K562 (cell line): ENCODE measurements around the gene PDGFA. TPM values are rescaled to one million over a fixed set of nuclear protein-coding genes. Genes with fewer than 3 reads are reported as not detected.

ENCODE experiments used
- ATAC-seq: fragments of 200-7000 bp; cut with Tn5 transposase; 3 replicates; pipeline ENCODE4 v1.9.1; 2020; ENCODE audit warnings: moderate library complexity
- BruUV-seq: library from RNA; stranded (reverse); fragments of 400-500 nt; replicated peaks from 2 replicates; lab custom pipeline; 2021; lab: Mats Ljungman, UMichigan
- CTCF ChIA-PET: fragments of 300-600 bp; formaldehyde crosslinking; extraction: SDS; loops from one replicate; lab custom pipeline; 2021; ENCODE audit warnings: low intra/inter-chr PET ratio; lab: Yijun Ruan, JAX
- POLR2A ChIA-PET: fragments of 300-600, 350-650 bp; sonication (Branson Sonifier 250); formaldehyde crosslinking; extraction: SDS; loops from one replicate; lab custom pipeline; 2021; ENCODE audit warnings: antibody characterized with exemption, inconsistent platforms; lab: Yijun Ruan, JAX
- DNase-seq, 4 experiments: peaks; one replicate each; pipeline versions ENCODE4 v3.0.0 to v3.0.0-alpha.2; 2011 to 2018; ENCODE audit warnings: low spot score in 3 of 4, mixed read lengths in 3 of 4; ENCODE audit errors: extremely low read depth in 1 of 4
- FAIRE-seq: peaks from 2 replicates; lab custom pipeline; 2011; peaks lifted over from hg19 to GRCh38; lab: Jason Lieb, UNC
- H2AFZ ChIP-seq: 2 replicates; pipeline ENCODE4 v1.6.0; 2011; ENCODE audit warnings: low read depth, low read length, control low read depth, inconsistent platforms
- H3K27ac ChIP-seq: fragments of 200-600 bp; 3 replicates; pipeline ENCODE4 v1.8.0; 2011; ENCODE audit warnings: low read depth, mild to moderate bottlenecking, control low read depth, inconsistent platforms, low read length, moderate library complexity, mixed read lengths; ENCODE audit errors: extremely low read depth
- H3K27me3 ChIP-seq, 2 experiments: fragments of 300-600 bp in 1 of 2; 2 replicates in 1 of 2; 3 replicates in 1 of 2; pipeline versions ENCODE4 v1.6.0 to v1.8.0; 2011; ENCODE audit warnings: inconsistent platforms in 2 of 2, low read length in 2 of 2, mild to moderate bottlenecking in 1 of 2, mixed read lengths in 1 of 2, moderate library complexity in 1 of 2; ENCODE audit not compliant: control insufficient read depth in 2 of 2, insufficient read depth in 2 of 2
- H3K36me3 ChIP-seq: fragments of 300-600 bp; 3 replicates; pipeline ENCODE4 v1.8.0; 2011; ENCODE audit warnings: mild to moderate bottlenecking, low read length, inconsistent platforms; ENCODE audit not compliant: control insufficient read depth, insufficient read depth
- H3K4me1 ChIP-seq, 2 experiments: fragments of 200-600 bp in 1 of 2; replicated peaks in 1 of 2; 2 replicates in 1 of 2; 3 replicates in 1 of 2; pipeline versions ENCODE4 v1.5.1 to v1.8.0; 2011; ENCODE audit warnings: inconsistent platforms in 2 of 2, low read length in 2 of 2, mild to moderate bottlenecking in 1 of 2, mixed read lengths in 1 of 2, moderate library complexity in 1 of 2; ENCODE audit not compliant: control insufficient read depth in 2 of 2, insufficient read depth in 2 of 2
- H3K4me2 ChIP-seq: 2 replicates; pipeline ENCODE4 v1.6.1; 2011; ENCODE audit warnings: low read length, control low read depth, inconsistent platforms, mixed read lengths; ENCODE audit not compliant: insufficient read depth
- H3K4me3 ChIP-seq: fragments of 200-600 bp; sonication (generic), shearing (Covaris generic); 2 replicates; pipeline ENCODE4 v1.5.1; 2016; ENCODE audit warnings: control low read depth, inconsistent platforms
- H3K79me2 ChIP-seq: fragments of 200-600 bp; 3 replicates; pipeline ENCODE4 v1.8.0; 2011; ENCODE audit warnings: low read length, inconsistent platforms; ENCODE audit not compliant: control insufficient read depth, insufficient read depth
- H3K9ac ChIP-seq, 2 experiments: 2 replicates each; pipeline versions ENCODE4 v1.6.0 to v1.6.1; 2011; ENCODE audit warnings: low read depth in 2 of 2, low read length in 2 of 2, control low read depth in 1 of 2, inconsistent platforms in 1 of 2, mild to moderate bottlenecking in 1 of 2, mixed read lengths in 1 of 2; ENCODE audit not compliant: insufficient read depth in 1 of 2
- H3K9me1 ChIP-seq: one replicate; pipeline ENCODE4 v1.6.0; 2011; ENCODE audit warnings: inconsistent platforms, mild to moderate bottlenecking, low read length, moderate library complexity; ENCODE audit not compliant: control insufficient read depth, insufficient read depth
- H3K9me3 ChIP-seq: replicated peaks from 2 replicates; pipeline ENCODE4 v1.5.1; 2011; ENCODE audit warnings: low read depth, low read length, inconsistent platforms; ENCODE audit not compliant: control insufficient read depth, insufficient read depth
- H4K20me1 ChIP-seq: replicated peaks from 2 replicates; pipeline ENCODE4 v1.6.1; 2011; ENCODE audit warnings: low read length, inconsistent platforms, mixed read lengths; ENCODE audit not compliant: control insufficient read depth, insufficient read depth
- HDAC1 ChIP-seq, 2 experiments: fragments of 450-650 bp; IDR thresholded peaks; 2 replicates each; pipeline ENCODE4 v1.6.1; 2016 to 2017; ENCODE audit warnings: inconsistent platforms in 1 of 2, mild to moderate bottlenecking in 1 of 2, moderate library complexity in 1 of 2
- POLR2G ChIP-seq: fragments of 200-400 bp; formaldehyde crosslinking; IDR thresholded peaks from 2 replicates; pipeline ENCODE4 v1.6.1; 2017; ENCODE audit warnings: low read depth, mild to moderate bottlenecking, antibody characterized with exemption, low read length, moderate library complexity
- RAD51 ChIP-seq: fragments of 450-650 bp; IDR thresholded peaks from 2 replicates; pipeline ENCODE4 v1.7.1; 2016; ENCODE audit warnings: low read depth, mild to moderate bottlenecking, borderline replicate concordance
- ZBTB33 ChIP-seq: sonication (generic); formaldehyde crosslinking; IDR thresholded peaks from 2 replicates; pipeline ENCODE4 v1.8.1; 2023; ENCODE audit warnings: mild to moderate bottlenecking, missing genetic modification reagents
- ZKSCAN1 ChIP-seq: fragments of 150-350 bp; IDR thresholded peaks from 2 replicates; pipeline ENCODE4 v1.6.1; 2016; ENCODE audit warnings: low read depth, low read length
- ZSCAN32 ChIP-seq: fragments of 450-650 bp; formaldehyde crosslinking; IDR thresholded peaks from 2 replicates; pipeline ENCODE4 v1.4.0; 2020; ENCODE audit warnings: mild to moderate bottlenecking, moderate library complexity
- WGBS: fragments of 100-300 bp; shearing (Covaris generic); methylation state at CpG from one replicate; pipeline ENCODE4 v1.1.6; 2016; ENCODE audit warnings: low coverage, mixed read lengths; ENCODE audit not compliant: insufficient coverage; ENCODE audit errors: missing lambda C conversion rate; 5-methylcytosine and 5-hydroxymethylcytosine counted together
- in situ Hi-C: fragments of 300-500 bp; cut with MboI; formaldehyde crosslinking; loops from 4 replicates; pipeline ENCODE4 v1.15.0; 2018; ENCODE audit warnings: inconsistent platforms, mixed read lengths
- intact Hi-C: fragments of 100-400 bp; cut with micrococcal nuclease; formaldehyde crosslinking; loops from 2 replicates; pipeline ENCODE4 v1.14.2; 2022
- polyA plus RNA-seq, 8 experiments: library from polyadenylated mRNA; depleted of rRNA in 4 of 8; stranded (reverse) in 5 of 8; unstranded in 3 of 8; fragments of >200 nt; fragmentation: Nextera tagmentation in 2 of 8; fragmentation: Illumina TruSeq in 1 of 8; extraction: Ambion mirVana in 2 of 8; extraction: Trizol in 1 of 8; gene quantifications; 2 replicates each; pipeline versions ENCODE4 v1.2.1 to v1.2.3, GENCODE V29; 2011 to 2014; ENCODE audit warnings: inconsistent platforms in 1 of 8, missing spikeins in 1 of 8
- total RNA-seq, 7 experiments: library from RNA; depleted of rRNA in 6 of 7; stranded (reverse); fragments of >200 nt in 6 of 7; fragmentation: Illumina TruSeq in 2 of 7; extraction: Trizol in 2 of 7; gene quantifications; 2 replicates each; pipeline versions ENCODE4 v1.2.1 to v1.2.3, GENCODE V29; 2011 to 2021; ENCODE audit warnings: low replicate concordance in 1 of 7
- TF ChIP-seq, protein P1 (sequence below): fragments of 250-450 bp; sonication (Bioruptor Pico); IDR thresholded peaks from 2 replicates; pipeline ENCODE4 v1.5.0; 2021; ENCODE audit warnings: mild to moderate bottlenecking, borderline replicate concordance

PDGFA gene
- total and polyA plus RNA-seq, 9 of the 15 experiments (the other 6 are each of a cell fraction or from before 2014, with no cell fraction given), result 2.5 to 10.2 (median 4.6) TPM

- BruUV-seq, result no TSS peak
- no peaks in the 10 kb centered on the region for H3K9me3 ChIP-seq
- no peak overlapping the region for H3K4me2 ChIP-seq
- no peaks in the 10 kb centered on the region for H3K79me2 ChIP-seq
- FAIRE-seq (no peak), DNase-seq (peak in 2 of 4 experiments; percentile 53), ATAC-seq (peak; percentile 50)
- peaks cover 0 to 46% of the 10 kb centered on the region in 2 experiments; a peak in 4 of 5 replicates for H3K4me1 ChIP-seq
- ChIA-PET POLR2A (interaction anchor here (0.6 to 0.8 kb wide), 3 partner anchors 20 to 186 kb away, joined by 3 to 4 read pairs (median 3); no protein-coding TSS in a partner anchor), CTCF (no interaction called here)
- H3K9ac ChIP-seq, result peak overlapping the region in 1 of 2 experiments; percentile 52; a peak in 1 of 4 replicates
- H3K27me3 ChIP-seq, result peaks cover 3 to 28% of the 10 kb centered on the region in 2 experiments; a peak in 3 of 5 replicates
- 26% methylated on average over 17 of the region's 30 CpGs for WGBS
- H2AFZ ChIP-seq, result no peak overlapping the region
- no peaks in the 10 kb centered on the region for H3K36me3 ChIP-seq
- H3K9me1 ChIP-seq, result no peaks in the 10 kb centered on the region
- no peak overlapping the region for H3K27ac ChIP-seq
- H4K20me1 ChIP-seq, result no peaks in the 10 kb centered on the region
- intact Hi-C loops, result no loop called here
- TF ChIP-seq ZKSCAN1 (peak; percentile 51; the same call in 1 of the 2 replicates), HDAC1 (IDR thresholded peaks at IDR 0.05) (no peak), POLR2G (0 out of 2 replicates have a peak, but pooled peaks have one; percentile 14), RAD51 (no peak), ZBTB33 (CRISPR knock-in tag) (peak; percentile 91), ZSCAN32 (CRISPR knock-in tag) (no peak)
- TF ChIP-seq, protein P1, sequence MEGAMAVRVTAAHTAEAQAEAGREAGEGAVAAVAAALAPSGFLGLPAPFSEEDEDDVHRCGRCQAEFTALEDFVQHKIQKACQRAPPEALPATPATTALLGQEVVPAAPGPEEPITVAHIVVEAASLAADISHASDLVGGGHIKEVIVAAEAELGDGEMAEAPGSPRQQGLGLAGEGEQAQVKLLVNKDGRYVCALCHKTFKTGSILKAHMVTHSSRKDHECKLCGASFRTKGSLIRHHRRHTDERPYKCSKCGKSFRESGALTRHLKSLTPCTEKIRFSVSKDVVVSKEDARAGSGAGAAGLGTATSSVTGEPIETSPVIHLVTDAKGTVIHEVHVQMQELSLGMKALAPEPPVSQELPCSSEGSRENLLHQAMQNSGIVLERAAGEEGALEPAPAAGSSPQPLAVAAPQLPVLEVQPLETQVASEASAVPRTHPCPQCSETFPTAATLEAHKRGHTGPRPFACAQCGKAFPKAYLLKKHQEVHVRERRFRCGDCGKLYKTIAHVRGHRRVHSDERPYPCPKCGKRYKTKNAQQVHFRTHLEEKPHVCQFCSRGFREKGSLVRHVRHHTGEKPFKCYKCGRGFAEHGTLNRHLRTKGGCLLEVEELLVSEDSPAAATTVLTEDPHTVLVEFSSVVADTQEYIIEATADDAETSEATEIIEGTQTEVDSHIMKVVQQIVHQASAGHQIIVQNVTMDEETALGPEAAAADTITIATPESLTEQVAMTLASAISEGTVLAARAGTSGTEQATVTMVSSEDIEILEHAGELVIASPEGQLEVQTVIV (CRISPR knock-in tag), result no peak
- TF ChIP-seq, all 486 proteins: peak for 3
- H3K4me3 ChIP-seq, result no peak overlapping the region
- in situ Hi-C loops, result no loop called here
These were observed 67.4 kb downstream of the PDGFA start for GRCh38 chr7:452226-452751.
